ENCODE data around the gene PHACTR1. TPM values are rescaled to one million over a fixed set of nuclear protein-coding genes. Genes with fewer than 3 reads are reported as not detected.

Gene PHACTR1
- total RNA-seq, 1 experiment from 2014 or later = 15.5 TPM

DNA sequence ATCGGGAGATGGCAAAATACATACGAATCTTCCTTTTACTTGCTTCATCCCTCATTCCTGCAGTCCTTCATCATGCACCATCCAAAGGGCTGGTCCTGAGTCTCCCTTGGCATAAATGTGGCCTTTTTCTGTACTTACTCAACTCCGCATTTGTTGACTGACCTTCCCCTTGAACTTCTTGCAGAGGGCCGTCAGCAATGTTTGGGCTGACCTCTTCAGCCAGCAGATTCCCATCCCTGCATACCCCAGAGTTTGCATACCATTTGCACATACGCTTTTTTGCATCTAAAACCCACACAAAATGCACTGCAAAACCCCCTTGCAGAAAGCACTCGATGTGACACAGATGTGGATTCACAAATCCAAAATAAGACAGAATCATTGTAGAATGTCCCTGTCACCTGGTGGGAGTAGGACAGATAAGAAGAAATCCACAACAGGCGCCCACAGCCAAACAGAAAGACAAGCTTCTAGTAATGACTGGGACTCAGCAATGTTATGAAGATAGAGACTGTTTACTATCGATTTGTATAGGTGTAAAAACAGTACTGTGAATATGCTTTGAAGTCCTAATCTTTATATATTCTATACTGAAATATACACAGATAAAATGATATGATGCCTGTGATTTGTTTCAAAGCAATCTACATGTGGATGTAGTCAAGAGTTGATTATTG, 566.0 kb downstream of the PHACTR1 start (continued):
- TF ChIP-seq TP53 (CRISPR knock-in tag; IDR thresholded peaks at IDR 0.05) (no peak), ZNF121 (CRISPR knock-in tag; IDR thresholded peaks at IDR 0.05) (no peak), NFE2L1 (CRISPR knock-in tag; IDR thresholded peaks at IDR 0.05) (no peak)
- TF ChIP-seq, protein P1, sequence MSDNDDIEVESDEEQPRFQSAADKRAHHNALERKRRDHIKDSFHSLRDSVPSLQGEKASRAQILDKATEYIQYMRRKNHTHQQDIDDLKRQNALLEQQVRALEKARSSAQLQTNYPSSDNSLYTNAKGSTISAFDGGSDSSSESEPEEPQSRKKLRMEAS (CRISPR knock-in tag; IDR thresholded peaks at IDR 0.05) = no peak

DNA sequence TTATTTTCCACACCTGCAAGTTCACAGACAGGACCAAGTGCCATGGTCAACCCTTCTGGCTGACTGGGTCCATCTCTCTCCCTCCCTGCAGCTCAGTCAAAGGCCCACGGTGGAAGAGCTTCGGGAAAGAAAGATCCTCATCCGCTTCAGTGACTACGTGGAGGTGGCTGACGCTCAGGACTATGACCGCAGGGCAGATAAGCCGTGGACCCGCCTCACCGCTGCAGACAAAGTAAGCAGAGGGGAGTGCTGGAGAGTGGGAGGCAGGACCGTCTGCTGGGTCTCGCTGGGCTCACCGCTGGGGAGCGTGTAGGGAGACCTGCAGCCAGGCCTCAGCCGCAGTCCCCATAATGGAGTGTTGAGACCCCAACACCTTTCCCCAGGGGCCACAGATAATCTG, 566.8 kb downstream of the PHACTR1 start:
- ChIA-PET CTCF (interaction anchor here (1.0 kb wide), 1 partner anchor 88 kb away, joined by 5 read pairs; no protein-coding TSS in a partner anchor), POLR2A (interaction anchor here (0.6 kb wide), 1 partner anchor 236 kb away, joined by 6 read pairs; no protein-coding TSS in a partner anchor)
- peaks cover 26% of the 10 kb centered on the region for H3K36me3 Mint-ChIP-seq
- peaks cover 10% of the 10 kb centered on the region for H3K4me1 Mint-ChIP-seq
- H3K4me3 Mint-ChIP-seq = no peak overlapping the region
- no peak for ATAC-seq
- no peak for DNase-seq (ENCODE audit: low spot score)
- TF ChIP-seq, protein P2, sequence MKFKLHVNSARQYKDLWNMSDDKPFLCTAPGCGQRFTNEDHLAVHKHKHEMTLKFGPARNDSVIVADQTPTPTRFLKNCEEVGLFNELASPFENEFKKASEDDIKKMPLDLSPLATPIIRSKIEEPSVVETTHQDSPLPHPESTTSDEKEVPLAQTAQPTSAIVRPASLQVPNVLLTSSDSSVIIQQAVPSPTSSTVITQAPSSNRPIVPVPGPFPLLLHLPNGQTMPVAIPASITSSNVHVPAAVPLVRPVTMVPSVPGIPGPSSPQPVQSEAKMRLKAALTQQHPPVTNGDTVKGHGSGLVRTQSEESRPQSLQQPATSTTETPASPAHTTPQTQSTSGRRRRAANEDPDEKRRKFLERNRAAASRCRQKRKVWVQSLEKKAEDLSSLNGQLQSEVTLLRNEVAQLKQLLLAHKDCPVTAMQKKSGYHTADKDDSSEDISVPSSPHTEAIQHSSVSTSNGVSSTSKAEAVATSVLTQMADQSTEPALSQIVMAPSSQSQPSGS (CRISPR knock-in tag; IDR thresholded peaks at IDR 0.05; ENCODE audit: borderline replicate concordance, low read depth) = no peak
- TF ChIP-seq, protein P3, sequence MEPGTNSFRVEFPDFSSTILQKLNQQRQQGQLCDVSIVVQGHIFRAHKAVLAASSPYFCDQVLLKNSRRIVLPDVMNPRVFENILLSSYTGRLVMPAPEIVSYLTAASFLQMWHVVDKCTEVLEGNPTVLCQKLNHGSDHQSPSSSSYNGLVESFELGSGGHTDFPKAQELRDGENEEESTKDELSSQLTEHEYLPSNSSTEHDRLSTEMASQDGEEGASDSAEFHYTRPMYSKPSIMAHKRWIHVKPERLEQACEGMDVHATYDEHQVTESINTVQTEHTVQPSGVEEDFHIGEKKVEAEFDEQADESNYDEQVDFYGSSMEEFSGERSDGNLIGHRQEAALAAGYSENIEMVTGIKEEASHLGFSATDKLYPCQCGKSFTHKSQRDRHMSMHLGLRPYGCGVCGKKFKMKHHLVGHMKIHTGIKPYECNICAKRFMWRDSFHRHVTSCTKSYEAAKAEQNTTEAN (CRISPR knock-in tag; IDR thresholded peaks at IDR 0.05) = no peak
- no peak for TF ChIP-seq ZNF263 (CRISPR knock-in tag; IDR thresholded peaks at IDR 0.05; ENCODE audit: low read depth)
- no peak for TF ChIP-seq NFYB (CRISPR knock-in tag; conservative IDR thresholded peaks at IDR 0.05; ENCODE audit: low read depth)
- TF ChIP-seq, protein P4, sequence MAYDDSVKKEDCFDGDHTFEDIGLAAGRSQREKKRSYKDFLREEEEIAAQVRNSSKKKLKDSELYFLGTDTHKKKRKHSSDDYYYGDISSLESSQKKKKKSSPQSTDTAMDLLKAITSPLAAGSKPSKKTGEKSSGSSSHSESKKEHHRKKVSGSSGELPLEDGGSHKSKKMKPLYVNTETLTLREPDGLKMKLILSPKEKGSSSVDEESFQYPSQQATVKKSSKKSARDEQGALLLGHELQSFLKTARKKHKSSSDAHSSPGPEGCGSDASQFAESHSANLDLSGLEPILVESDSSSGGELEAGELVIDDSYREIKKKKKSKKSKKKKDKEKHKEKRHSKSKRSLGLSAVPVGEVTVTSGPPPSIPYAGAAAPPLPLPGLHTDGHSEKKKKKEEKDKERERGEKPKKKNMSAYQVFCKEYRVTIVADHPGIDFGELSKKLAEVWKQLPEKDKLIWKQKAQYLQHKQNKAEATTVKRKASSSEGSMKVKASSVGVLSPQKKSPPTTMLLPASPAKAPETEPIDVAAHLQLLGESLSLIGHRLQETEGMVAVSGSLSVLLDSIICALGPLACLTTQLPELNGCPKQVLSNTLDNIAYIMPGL (CRISPR knock-in tag; IDR thresholded peaks at IDR 0.05) = no peak
- peaks cover 17% of the 10 kb centered on the region for H3K9me3 Mint-ChIP-seq
- H3K27ac Mint-ChIP-seq = no peak overlapping the region; the same call in 1 of the 2 replicates
- H3K27me3 Mint-ChIP-seq (ENCODE audit: low read depth) = no peaks in the 10 kb centered on the region

DNA sequence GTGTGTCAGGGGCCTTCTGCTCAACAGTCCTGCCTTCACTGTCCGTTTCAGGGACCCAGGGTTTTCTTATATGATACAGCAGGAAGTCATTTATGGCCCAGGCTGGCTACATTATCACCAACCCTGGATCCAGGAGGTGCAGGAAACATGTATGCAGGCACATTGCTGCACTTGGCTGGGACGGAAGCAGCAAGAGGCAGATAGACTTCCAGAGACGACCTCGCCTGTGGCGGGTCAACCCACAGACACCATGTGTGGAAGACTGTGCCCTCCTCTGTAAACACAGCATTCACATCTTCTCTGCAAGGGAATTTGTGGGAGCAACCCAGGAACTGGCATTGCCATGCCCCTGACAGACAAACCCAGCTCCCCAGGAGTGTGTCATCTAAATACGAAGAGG, 568.1 kb downstream of the PHACTR1 start:
- no peak overlapping the region for H3K27ac Mint-ChIP-seq
- peaks cover 38% of the 10 kb centered on the region for H3K36me3 Mint-ChIP-seq
- TF ChIP-seq, protein P5, sequence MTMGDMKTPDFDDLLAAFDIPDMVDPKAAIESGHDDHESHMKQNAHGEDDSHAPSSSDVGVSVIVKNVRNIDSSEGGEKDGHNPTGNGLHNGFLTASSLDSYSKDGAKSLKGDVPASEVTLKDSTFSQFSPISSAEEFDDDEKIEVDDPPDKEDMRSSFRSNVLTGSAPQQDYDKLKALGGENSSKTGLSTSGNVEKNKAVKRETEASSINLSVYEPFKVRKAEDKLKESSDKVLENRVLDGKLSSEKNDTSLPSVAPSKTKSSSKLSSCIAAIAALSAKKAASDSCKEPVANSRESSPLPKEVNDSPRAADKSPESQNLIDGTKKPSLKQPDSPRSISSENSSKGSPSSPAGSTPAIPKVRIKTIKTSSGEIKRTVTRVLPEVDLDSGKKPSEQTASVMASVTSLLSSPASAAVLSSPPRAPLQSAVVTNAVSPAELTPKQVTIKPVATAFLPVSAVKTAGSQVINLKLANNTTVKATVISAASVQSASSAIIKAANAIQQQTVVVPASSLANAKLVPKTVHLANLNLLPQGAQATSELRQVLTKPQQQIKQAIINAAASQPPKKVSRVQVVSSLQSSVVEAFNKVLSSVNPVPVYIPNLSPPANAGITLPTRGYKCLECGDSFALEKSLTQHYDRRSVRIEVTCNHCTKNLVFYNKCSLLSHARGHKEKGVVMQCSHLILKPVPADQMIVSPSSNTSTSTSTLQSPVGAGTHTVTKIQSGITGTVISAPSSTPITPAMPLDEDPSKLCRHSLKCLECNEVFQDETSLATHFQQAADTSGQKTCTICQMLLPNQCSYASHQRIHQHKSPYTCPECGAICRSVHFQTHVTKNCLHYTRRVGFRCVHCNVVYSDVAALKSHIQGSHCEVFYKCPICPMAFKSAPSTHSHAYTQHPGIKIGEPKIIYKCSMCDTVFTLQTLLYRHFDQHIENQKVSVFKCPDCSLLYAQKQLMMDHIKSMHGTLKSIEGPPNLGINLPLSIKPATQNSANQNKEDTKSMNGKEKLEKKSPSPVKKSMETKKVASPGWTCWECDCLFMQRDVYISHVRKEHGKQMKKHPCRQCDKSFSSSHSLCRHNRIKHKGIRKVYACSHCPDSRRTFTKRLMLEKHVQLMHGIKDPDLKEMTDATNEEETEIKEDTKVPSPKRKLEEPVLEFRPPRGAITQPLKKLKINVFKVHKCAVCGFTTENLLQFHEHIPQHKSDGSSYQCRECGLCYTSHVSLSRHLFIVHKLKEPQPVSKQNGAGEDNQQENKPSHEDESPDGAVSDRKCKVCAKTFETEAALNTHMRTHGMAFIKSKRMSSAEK (CRISPR knock-in tag; IDR thresholded peaks at IDR 0.05; ENCODE audit: borderline replicate concordance) = no peak
- TF ChIP-seq, protein P6, sequence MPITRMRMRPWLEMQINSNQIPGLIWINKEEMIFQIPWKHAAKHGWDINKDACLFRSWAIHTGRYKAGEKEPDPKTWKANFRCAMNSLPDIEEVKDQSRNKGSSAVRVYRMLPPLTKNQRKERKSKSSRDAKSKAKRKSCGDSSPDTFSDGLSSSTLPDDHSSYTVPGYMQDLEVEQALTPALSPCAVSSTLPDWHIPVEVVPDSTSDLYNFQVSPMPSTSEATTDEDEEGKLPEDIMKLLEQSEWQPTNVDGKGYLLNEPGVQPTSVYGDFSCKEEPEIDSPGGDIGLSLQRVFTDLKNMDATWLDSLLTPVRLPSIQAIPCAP (CRISPR knock-in tag; IDR thresholded peaks at IDR 0.05) = no peak
- no peak for TF ChIP-seq NFYB (CRISPR knock-in tag; conservative IDR thresholded peaks at IDR 0.05; ENCODE audit: low read depth)
- no peak for TF ChIP-seq CREB1 (CRISPR knock-in tag; IDR thresholded peaks at IDR 0.05)
- no peak for TF ChIP-seq GABPB1 (CRISPR knock-in tag; IDR thresholded peaks at IDR 0.05)
- TF ChIP-seq ZNF232 (CRISPR knock-in tag; IDR thresholded peaks at IDR 0.05) = no peak
- TF ChIP-seq NR1H2 (CRISPR knock-in tag; IDR thresholded peaks at IDR 0.05) = no peak
- TF ChIP-seq, protein P1 (CRISPR knock-in tag; IDR thresholded peaks at IDR 0.05) = no peak
- TF ChIP-seq, protein P7, sequence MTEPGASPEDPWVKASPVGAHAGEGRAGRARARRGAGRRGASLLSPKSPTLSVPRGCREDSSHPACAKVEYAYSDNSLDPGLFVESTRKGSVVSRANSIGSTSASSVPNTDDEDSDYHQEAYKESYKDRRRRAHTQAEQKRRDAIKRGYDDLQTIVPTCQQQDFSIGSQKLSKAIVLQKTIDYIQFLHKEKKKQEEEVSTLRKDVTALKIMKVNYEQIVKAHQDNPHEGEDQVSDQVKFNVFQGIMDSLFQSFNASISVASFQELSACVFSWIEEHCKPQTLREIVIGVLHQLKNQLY (CRISPR knock-in tag; IDR thresholded peaks at IDR 0.05) = no peak
- TF ChIP-seq, protein P8, sequence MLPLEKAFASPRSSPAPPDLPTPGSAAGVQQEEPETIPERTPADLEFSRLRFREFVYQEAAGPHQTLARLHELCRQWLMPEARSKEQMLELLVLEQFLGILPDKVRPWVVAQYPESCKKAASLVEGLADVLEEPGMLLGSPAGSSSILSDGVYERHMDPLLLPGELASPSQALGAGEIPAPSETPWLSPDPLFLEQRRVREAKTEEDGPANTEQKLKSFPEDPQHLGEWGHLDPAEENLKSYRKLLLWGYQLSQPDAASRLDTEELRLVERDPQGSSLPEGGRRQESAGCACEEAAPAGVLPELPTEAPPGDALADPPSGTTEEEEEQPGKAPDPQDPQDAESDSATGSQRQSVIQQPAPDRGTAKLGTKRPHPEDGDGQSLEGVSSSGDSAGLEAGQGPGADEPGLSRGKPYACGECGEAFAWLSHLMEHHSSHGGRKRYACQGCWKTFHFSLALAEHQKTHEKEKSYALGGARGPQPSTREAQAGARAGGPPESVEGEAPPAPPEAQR (CRISPR knock-in tag; IDR thresholded peaks at IDR 0.05) = no peak
- TF ChIP-seq, protein P2 (CRISPR knock-in tag; IDR thresholded peaks at IDR 0.05; ENCODE audit: borderline replicate concordance, low read depth) = no peak
- no peak for ATAC-seq
- H3K4me3 Mint-ChIP-seq = no peak overlapping the region
- no peaks in the 10 kb centered on the region for H3K27me3 Mint-ChIP-seq (ENCODE audit: low read depth)
- no peak for DNase-seq (ENCODE audit: low spot score)
- CTCF ChIA-PET = no interaction called here
- H3K9me3 Mint-ChIP-seq = peaks cover 19% of the 10 kb centered on the region
- POLR2A ChIA-PET = no interaction called here
- H3K4me1 Mint-ChIP-seq = peaks cover 10% of the 10 kb centered on the region

Measured in WTC11 (cell line).